NOMO-1 (cell line): ENCODE results near the gene TMEM54.

Experiments used
- DNase-seq, 2 experiments: peaks; one replicate each; lab custom pipeline; 2025; ENCODE audit not compliant: unreplicated experiment in 2 of 2; lab: John Stamatoyannopoulos, UW

Gene TMEM54

GRCh38 chr1:32881871-32882850 lies 19.0 kb downstream of the TMEM54 start:
- DNase-seq: no peak

- DNase-seq: no peak
Observed at GRCh38 chr1:32881291-32881690, 19.9 kb downstream of the TMEM54 start.

GRCh38 chr1:32878637-32879041 lies 22.6 kb downstream of the TMEM54 start:
- no peak for DNase-seq

- DNase-seq: no peak
Observed at GRCh38 chr1:32878183-32878582, 23.0 kb downstream of the TMEM54 start.

GRCh38 chr1:32877211-32878110 lies 23.7 kb downstream of the TMEM54 start:
- no peak for DNase-seq

GRCh38 chr1:32876341-32877210 lies 24.6 kb downstream of the TMEM54 start:
- DNase-seq: peak; percentile 34 to 41

- no peak for DNase-seq
Observed at GRCh38 chr1:32874860-32875752, 26.1 kb downstream of the TMEM54 start.

GRCh38 chr1:32873484-32873883 lies 27.7 kb downstream of the TMEM54 start:
- DNase-seq: no peak

GRCh38 chr1:32872192-32872460 lies 29.1 kb downstream of the TMEM54 start:
- DNase-seq: no peak

- no peak for DNase-seq
Observed at GRCh38 chr1:32871364-32872191, 29.6 kb downstream of the TMEM54 start.

- DNase-seq: no peak
Observed at GRCh38 chr1:32870615-32871363, 30.4 kb downstream of the TMEM54 start, which contains the start of gene FNDC5. FNDC5 (minus strand) TSS chr1:32870912.

GRCh38 chr1:32869923-32870614 lies 31.1 kb downstream of the TMEM54 start:
- no peak for DNase-seq

GRCh38 chr1:32868806-32869455 lies 32.3 kb downstream of the TMEM54 start:
- DNase-seq: no peak

- DNase-seq: no peak
Observed at GRCh38 chr1:32868085-32868484, 33.1 kb downstream of the TMEM54 start.

GRCh38 chr1:32867671-32868070 lies 33.5 kb downstream of the TMEM54 start:
- no peak for DNase-seq

- no peak for DNase-seq
Observed at GRCh38 chr1:32867151-32867550, 34.0 kb downstream of the TMEM54 start.
